Amniotic epithelial cell (primary cell): Measurements from ENCODE around the gene CLEC18B.
A peak's percentile ranks its signal among the peaks of the same experiment; 100 is the strongest.
"Not testable (repeated sequence)": the region's sequence is repeated elsewhere in the genome, so short reads cannot be mapped to it uniquely, and the experiment has no call there.

ENCODE experiments used
- DNase-seq: peaks from one replicate; pipeline ENCODE4 v3.0.0-alpha.2; 2010; ENCODE audit warnings: low read depth

Gene CLEC18B

DNA sequence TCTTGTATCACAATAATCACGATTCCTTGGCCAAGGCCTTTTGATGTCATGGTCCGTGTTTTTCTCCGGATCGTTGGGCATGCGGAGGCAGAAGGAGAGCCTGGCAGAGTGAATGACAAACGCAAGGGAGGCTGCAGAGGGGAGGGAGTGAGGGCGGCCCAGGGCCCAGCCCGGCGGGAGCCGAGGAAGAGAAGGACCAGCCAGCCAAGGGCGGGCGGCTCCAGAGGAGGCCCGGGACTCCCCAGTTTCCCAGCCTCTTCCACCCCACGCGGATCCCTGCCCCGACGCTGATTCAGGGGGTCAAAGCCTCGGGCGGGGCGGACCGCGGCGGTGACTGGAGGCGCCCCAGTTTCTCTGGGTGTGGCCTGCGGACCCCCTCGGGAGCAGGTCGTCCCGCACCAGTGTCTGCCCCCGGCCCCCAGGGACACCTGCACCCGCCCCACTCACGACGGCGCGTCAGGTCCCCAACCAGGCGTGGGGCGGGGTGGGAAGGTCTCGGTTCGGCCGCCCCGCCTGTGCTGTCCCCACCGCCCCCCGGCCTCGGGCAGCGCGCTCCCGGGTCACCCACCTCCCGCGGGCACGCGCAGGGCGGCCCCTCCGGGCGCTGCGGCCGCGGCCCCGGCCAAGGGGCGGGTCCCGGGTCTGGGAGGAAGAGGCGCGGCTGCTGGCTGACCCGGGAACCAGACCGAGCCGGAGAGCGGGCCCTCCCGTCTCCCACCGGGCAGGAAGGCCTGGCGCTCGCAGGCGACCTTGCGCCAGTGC is 14.5 kb downstream of the CLEC18B start:
- not testable (repeated sequence) for DNase-seq

DNA sequence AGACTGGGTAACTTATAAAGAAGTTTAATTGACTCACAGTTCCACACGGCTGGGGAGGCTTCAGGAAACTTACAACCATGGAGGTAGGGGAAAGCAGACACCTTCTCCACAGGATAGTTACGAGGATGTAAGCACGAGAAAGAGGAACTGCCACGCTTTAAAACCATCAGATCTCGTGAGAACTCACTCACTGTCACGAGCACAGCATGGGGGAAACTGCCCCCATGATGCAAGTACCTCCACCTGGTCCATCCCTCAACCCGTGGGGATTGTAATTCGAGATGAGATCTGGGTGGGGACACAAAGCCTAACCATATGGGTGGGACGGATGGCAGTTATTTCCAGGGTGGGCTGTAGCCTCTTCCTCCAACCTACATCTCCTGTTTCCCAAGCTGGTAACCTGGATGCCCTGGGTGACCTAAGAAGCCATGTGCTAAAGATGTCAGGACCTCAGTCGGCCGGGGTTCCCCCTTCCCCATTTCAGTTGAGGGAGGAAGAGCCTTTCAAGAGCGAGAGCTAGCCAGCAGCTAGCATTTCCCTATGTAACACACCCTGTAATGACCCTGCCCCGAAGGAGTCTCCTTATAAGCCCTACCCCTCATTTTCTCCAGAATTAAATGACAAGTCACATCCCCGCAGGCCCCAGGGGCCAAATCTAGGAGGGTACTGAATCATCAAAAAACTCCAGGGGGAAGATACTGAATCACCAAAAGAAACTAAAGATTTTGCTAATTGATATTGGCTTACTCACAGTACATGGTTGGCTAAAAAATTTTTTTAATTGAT is 16.9 kb downstream of the CLEC18B start:
- not testable (repeated sequence) for DNase-seq

- DNase-seq, result not testable (repeated sequence)
Observed at GRCh38 chr16:74400238-74400637, 21.0 kb downstream of the CLEC18B start.

DNA sequence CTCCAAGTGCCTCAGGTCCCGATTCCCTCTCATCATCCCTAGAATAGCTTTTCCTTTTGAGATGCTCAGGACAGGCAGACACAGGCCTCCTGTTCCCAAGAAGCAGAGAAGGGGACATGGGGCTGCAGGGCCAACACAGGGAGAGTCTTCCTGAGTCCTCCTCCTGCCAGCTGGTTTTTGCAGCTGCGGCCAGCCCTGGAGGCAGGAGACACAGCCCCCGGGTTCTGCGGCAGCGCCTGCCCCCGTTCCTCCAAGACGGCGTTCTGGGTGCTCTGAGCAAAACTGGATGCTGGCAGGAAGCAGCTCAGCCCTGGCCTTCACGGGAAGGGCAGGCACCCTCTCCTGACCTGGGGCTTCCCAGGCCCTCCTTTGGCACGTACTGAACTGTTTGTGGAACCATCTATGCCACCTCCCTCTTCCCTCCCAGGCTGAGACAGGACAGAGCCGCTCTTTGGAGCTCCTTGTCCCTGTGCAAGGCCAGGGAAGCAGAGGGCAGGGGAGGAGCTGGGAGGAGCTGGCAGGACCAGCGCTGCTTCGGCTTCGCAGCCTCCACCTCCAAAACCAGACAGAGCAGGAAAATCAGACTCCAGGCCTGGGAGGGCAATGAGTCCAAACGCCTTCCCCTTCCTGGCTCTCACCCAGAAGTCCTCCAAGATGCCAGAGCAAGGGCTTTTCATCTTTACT is 22.9 kb downstream of the CLEC18B start:
- DNase-seq, result not testable (repeated sequence)

DNA sequence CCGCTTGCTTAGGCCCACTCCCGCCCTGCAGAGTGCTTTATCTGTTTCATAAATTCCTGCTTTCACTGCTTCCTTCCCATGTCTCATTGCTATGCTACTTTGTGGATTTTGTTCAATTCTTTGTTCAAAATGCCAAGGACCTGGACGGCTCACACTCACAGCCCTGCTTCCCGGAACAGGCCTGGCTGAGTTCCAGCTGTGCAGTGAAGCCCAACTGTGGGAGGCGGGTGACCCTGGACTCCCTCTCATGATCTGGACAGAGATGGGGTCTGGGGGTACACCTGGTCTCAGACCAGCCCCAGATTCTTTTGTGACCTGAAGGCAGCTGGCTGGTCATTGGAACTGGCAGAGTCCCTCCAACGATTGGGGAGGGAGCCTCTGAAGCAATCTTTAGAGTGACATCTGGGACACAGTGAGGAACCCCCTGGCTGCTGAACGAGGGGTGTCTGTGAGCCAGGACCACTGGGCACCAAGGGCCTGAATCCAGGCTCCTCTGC is 24.7 kb downstream of the CLEC18B start:
- not testable (repeated sequence) for DNase-seq

GRCh38 chr16:74394604-74395003 is 26.7 kb downstream of the CLEC18B start:
- not testable (repeated sequence) for DNase-seq

DNA sequence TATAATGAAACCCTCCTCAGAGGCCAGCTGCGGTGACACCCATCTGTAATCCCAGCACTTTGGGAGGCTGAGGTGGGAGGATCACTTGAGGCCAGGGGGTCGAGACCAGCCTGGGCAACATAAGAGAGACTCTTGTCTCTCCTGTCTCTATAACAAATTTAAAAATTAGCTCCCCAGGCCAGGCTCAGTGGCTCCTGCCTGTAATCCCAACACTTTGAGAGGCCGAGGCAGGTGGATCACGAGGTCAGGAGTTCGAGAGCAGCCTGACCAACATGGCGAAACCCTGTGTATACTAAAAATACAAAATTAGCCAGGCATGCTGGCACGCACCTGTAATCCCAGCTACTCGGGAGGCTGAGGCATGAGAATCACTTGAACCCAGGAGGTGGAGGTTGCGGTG is 27.1 kb downstream of the CLEC18B start:
- DNase-seq, result not testable (repeated sequence)

- not testable (repeated sequence) for DNase-seq
Observed at GRCh38 chr16:74391454-74392050, 29.7 kb downstream of the CLEC18B start.

DNA sequence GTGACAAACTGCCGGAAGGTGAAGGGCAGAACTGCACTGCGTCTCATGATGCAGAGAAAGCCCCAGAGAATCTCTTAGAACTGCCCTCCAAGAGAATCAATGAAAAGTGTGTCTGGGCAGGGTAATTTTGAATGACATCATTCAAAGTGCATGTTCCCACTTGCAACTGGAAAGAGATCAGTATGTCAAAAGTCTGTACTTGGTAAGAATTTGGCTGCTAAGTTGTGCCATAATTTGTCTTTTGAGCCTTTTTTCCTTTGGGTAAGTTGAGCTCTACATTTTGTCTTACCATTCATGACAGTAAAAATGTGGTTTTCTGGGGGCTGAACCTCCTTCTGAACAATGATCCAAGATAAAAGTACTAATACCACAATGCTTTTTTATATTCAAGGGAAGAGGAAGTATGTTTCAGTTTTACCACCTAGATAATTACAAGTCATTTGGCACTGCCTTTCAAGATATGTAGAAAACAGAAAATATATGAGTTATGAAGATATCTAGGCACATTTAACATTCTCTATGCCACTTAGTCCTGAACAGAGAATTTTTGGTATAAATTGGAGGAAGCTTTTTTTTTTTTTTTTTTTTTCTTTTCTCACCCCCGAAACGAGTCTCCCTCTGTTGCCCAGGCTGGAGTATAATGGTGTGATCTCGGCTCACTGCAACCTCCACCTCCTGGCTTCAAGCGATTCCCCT is 38.8 kb downstream of the CLEC18B start:
- DNase-seq, result not testable (repeated sequence)

- not testable (repeated sequence) for DNase-seq
Observed at GRCh38 chr16:74373847-74374184, 47.5 kb downstream of the CLEC18B start.

GRCh38 chr16:74372953-74373846 is 48.1 kb downstream of the CLEC18B start:
- DNase-seq, result no peak

DNA sequence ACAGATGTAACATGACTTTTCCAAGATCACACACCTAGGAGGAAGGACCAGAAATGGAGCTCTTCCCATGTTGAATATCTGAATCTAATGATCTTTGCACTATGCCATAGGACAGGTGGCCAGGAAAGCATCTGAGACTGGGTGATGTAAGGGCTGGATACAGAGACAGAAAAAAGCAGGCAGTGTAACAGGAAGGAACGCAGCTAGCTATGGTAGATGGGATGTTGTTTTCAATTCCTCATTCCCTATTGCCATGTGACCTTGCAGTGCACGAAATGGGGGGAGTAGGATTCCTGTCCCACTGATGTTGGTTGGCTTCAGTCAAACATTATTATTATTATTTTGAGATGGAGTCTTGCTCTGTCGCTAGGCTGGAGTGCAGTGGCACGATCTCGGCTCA is 48.9 kb downstream of the CLEC18B start:
- DNase-seq, result no peak

DNA sequence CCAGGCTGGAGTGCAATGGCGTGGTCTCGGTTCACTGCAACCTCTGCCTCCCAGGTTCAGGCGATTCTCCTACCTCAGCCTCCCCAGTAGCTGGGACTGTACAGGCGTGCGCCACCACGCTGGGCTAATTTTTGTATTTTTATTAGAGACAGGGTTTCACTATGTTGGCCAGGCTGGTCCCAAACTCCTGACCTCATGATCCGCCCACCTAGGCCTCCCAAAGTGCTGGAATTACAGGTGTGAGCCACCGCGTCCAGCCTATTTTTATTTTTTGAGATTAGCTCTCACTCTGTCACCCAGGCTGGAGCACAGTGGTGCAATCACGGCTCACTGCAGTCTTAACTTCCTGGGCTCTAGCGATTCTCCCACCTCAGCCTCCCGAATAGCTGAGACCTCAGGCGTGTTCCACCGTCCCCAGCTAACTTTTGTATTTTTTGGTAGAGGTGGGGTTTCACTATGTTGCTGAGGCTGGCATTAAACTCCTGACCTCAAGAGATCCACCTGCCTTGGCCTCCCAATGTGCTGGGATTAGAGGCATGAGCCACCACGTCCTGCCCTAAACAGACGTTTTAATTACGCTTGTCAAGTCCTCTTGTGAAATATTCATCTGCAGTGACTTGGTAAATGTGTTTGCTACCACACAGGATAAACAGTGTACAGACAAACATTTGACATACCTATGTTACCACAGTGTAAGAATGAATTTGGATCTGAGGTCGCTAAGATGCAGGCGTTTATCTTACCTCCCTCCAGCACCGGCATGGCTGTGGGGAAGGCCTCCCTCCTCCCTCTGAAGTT is 50.7 kb downstream of the CLEC18B start:
- DNase-seq, result not testable (repeated sequence)

DNA sequence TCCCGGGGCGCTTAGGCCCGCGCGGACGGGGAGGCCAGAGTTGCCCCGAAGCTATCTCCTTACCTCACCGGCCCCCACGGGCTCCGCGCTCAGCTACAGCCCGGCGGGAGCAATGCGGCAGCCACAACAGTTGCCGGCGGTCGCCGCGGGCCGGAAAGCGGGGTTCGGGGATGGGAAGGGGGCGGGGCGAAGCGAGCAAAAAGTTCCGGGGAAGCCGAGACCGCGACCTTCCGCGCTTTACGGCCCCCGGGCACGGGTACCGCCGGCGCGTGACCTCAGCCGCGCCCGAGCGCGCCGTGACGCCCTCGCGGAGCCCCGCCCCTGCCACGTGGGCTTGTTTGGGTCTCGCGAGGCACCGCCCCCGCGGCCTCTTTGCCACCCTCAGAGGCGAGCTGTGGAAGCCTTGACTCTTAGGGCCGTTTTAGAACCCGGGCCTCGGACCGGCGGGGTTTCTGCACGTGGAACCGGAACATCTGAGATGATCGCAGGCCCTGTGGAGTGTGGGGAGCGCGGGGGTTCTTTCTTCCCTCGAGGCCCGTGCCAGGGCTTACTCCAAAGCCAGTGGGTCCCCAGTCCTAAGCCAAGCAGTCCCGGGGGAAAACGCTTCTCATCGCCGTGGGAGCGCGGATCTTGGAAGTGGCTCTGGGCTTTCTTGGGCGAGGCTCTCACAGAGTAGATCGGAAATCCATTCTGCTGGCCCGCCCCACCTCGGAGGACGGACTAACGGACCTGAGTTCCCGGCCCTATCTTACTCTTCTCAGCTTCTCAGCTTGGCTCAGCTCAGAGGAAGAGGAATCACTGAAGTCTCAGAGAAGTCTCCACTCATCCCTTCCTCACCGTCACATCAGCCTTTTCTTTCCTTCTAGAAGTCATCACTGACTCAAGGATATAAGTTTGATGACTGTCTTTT is 53.0 kb downstream of the CLEC18B start:
- DNase-seq, result peak; percentile 85

GRCh38 chr16:74367469-74368001 is 53.7 kb downstream of the CLEC18B start:
- DNase-seq, result peak; percentile 10

DNA sequence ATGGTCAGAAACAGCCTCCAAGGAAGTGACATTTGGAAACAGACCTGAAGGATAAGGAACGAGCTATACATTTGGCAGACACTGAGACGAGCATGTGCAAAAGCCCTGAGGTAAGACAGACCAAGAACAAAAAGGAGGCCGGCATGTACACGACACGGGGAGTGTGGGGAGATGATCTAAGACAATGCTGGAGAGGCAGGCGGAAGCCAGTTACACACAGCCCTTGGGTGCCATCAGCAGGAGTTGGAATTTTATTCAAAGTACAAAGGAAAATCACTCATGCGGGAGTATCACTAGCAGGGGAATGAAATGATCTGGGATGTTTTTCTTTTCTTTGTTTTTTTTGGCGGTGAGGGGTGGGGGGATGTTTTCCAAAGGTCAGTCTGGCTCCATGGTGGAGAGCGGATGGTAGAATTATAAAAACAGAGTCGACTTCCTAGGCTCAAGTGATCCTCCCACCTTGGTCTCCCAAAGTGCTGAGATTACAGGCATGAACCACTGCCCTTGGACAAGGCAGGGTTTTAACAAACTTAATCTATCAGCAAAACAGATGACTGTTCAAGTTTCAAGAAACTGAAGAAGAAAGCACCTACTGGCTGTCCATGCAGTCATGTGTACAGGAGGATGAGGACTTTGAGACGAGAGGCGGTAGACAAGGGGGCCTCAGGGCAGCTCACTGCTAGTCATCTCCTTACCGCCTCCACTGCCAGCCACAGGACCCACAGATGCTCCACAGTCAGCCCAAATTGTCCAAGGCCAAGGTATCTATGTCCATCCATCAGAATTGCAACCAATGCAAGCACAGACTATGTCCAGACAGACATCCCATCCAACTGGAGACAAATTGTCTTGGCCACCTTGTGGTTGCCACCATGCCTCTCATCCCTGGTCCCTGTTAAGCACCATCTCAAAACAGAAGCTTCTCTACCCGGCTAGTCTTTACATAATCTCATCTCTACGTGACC is 59.4 kb downstream of the CLEC18B start:
- DNase-seq, result not testable (repeated sequence)
